Measurements from ENCODE around the gene CDK17. TPM values are rescaled to one million over a fixed set of nuclear protein-coding genes. Genes with fewer than 3 reads are reported as not detected.

CDK17 gene
- total RNA-seq, 1 donor from 2014 or later = 51.4 TPM

DNA sequence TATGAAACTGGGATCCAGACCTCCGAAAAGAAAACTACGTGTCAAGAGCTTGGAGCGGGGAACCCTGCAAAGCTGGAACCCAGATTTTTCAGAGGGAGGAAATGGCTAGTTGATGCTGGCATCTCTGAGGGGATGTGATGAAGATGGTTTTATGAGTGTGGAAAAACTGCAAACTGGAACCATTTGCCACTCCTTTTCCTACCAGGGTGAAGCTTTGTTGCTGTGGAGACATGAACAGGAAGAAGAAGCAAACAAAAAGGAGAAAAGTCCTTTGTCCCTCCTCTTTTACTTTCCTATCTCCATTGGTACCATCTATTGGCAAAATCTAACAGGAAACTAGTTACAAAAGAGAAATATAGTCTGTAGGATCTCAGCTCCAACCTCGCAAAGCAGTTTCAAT lies 39.2 kb downstream of the CDK17 start:
- intact Hi-C loops (cut with micrococcal nuclease) = loop anchor here (5.0 kb wide), 1 partner anchor 36 kb away; no protein-coding TSS in a partner anchor

- intact Hi-C loops (cut with micrococcal nuclease) = loop anchor here (5.0 kb wide), 1 partner anchor 37 kb away; no protein-coding TSS in a partner anchor
Observed at GRCh38 chr12:96360550-96360949, 39.7 kb downstream of the CDK17 start.

GRCh38 chr12:96359328-96359727 lies 40.9 kb downstream of the CDK17 start:
- intact Hi-C loops (cut with micrococcal nuclease) = no loop called here

DNA sequence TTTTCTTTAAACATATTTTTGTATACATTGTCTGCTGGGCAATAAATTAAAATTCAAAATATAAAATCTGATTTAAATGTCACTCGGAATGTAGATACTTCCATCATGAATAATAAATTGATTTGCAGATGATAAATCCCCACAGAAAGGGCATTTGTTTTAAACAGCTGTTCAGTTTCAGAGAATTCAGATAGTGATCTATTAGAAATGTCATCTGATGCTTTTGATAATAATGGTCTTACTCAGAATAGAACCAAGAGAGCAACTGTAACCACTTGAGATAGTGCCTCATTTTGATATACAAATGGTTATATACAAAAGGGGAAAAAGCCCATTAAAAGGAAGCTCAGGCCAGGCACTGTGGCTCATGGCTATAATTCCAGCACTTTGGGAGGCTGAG lies 43.4 kb downstream of the CDK17 start:
- intact Hi-C loops (cut with micrococcal nuclease) = no loop called here

- intact Hi-C loops (cut with micrococcal nuclease) = no loop called here
Observed at GRCh38 chr12:96354844-96355534, 45.2 kb downstream of the CDK17 start.

- intact Hi-C loops (cut with micrococcal nuclease) = no loop called here
Observed at GRCh38 chr12:96354326-96354725, 45.9 kb downstream of the CDK17 start.

DNA sequence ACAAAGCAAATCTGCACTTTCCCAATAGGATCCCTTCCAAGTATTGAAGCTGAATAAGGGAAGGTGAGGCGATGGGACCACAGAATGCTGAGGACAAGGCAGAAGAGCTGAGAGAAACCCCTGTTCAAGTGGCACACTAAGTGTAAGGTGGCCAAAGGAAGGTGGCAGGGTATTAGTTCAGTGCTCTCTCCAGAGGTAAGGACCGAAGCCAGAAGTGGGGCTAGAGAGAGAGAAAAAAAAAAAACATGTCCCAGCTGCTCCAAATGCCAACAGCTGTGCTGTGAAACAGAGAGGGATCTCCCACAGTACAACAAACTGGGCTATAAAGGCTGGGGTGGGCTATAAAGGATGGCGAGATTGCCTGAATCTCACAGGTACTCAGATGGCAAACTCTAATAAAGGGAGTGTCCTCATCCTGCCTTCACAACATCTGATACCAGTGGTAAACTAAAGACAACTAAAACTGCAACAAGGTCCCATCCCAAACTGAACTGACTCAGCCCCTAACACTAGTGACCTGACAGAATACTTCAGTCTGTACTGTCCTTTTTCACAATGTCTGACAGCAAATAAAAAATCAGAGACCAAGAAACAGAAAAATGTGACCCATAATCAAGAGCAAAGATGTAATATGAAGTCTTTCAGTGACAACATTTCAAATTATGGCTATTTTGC lies 47.9 kb downstream of the CDK17 start:
- intact Hi-C loops (cut with micrococcal nuclease) = no loop called here

DNA sequence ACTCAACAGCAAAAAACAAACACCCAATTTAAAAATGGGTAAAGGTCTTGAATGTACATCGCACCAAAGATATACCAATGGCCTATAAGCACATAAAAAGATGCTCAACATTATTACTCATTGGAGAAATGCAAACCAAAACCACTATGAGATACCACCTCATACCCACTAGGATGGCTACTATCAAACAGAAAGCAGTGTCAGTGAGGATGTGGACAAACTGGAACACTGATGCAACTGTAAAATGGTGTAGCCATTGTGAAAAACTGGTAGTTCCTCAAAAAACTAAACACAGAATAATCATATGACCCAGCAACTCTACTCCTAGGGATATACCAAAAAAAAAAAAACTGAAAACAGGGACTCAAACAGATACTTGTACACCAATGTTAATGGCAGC lies 49.3 kb downstream of the CDK17 start:
- intact Hi-C loops (cut with micrococcal nuclease) = loop anchor here (2.0 kb wide), 1 partner anchor 16 kb away; no protein-coding TSS in a partner anchor

GRCh38 chr12:96347130-96347699 lies 53.0 kb downstream of the CDK17 start:
- intact Hi-C loops (cut with micrococcal nuclease) = loop anchor here (1.0 to 10.0 kb wide), 4 partner anchors 31 to 492 kb away; partner anchors contain the start of genes AMDHD1, CCDC38 and SNRPF

DNA sequence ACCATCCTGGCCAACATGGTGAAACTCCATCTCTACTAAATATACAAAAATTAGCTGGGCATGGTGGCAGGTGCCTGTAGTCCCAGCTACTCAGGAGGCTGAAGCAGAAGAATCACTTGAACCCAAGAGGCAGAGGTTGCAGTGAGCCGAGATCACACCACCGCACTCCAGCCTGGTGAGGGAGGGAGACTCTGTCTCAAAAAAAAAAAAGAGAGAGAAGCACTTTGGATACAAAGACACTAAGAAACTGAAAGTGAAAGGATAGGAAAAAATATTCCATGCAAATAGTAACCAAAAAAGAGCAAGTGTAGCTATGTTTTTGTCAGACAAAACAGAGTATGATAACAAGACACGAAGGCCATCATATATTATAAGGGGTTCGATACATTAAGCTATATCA lies 53.5 kb downstream of the CDK17 start:
- intact Hi-C loops (cut with micrococcal nuclease) = loop anchor here (1.0 to 10.0 kb wide), 4 partner anchors 32 to 492 kb away; partner anchors contain the start of genes AMDHD1, CCDC38 and SNRPF

GRCh38 chr12:96344124-96344695 lies 56.0 kb downstream of the CDK17 start:
- intact Hi-C loops (cut with micrococcal nuclease) = loop anchor here (10.0 kb wide), 2 partner anchors 399 to 489 kb away; partner anchors contain the start of genes AMDHD1, CCDC38 and SNRPF

DNA sequence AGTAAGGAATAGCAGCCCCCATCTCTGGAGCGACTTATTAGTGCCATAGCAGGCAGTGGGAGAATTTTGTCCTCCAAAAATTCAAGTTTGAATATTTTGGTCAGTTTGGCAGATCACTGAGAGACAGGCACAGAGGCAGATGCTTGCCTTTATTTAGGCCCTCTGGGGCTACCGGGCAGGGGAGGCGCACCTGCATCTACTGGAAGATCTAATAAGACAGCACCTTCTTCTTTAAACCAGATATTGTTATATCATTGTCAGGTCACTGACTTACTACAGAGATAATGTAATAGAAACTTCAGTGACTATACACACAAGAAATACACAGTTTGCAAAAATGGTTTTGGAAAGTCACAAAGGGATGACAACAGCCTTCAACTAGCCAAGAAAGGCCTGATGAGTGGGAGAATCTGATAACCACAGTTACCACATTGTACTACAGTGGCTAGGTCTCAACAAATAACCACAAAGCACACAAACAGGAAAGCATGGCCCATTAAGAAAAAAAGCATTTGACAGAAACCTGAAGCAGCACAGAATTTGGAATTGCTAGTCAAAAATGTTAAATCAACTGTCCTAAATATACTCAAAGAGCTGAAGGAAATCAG lies 56.8 kb downstream of the CDK17 start:
- intact Hi-C loops (cut with micrococcal nuclease) = loop anchor here (1.0 to 10.0 kb wide), 4 partner anchors 8 to 489 kb away; partner anchors contain the start of genes AMDHD1, CCDC38 and SNRPF

GRCh38 chr12:96339666-96340065 lies 60.6 kb downstream of the CDK17 start:
- intact Hi-C loops (cut with micrococcal nuclease) = loop anchor here (10.0 kb wide), 2 partner anchors 395 to 485 kb away; partner anchors contain the start of genes AMDHD1, CCDC38 and SNRPF

GRCh38 chr12:96338852-96339471 lies 61.3 kb downstream of the CDK17 start:
- intact Hi-C loops (cut with micrococcal nuclease) = no loop called here

GRCh38 chr12:96337953-96338352 lies 62.3 kb downstream of the CDK17 start:
- intact Hi-C loops (cut with micrococcal nuclease) = no loop called here

DNA sequence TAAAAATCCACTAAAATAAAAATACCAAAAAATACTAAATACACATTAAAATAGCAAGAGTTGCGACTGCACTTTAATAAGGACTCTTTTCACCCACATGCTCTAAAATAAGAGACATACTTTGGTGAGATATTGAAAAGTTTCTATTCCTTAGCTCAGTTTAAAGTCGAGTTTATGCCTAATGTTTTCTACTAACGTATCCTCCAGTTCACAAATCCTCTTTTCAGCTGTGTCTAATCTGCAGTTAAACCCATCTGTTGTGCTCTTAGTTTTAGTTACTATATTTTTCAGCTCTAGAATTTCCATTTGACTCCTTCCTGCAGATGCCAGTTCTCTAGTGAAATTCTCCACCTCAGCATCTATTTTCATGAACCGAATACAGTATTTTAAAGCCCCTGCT lies 63.8 kb downstream of the CDK17 start:
- intact Hi-C loops (cut with micrococcal nuclease) = no loop called here

- intact Hi-C loops (cut with micrococcal nuclease) = loop anchor here (1.0 to 2.0 kb wide), 2 partner anchors 8 to 16 kb away; no protein-coding TSS in a partner anchor
Observed at GRCh38 chr12:96335270-96335669, 65.0 kb downstream of the CDK17 start.

GRCh38 chr12:96334502-96334901 lies 65.7 kb downstream of the CDK17 start:
- intact Hi-C loops (cut with micrococcal nuclease) = loop anchor here (2.0 kb wide), 1 partner anchor 16 kb away; no protein-coding TSS in a partner anchor

DNA sequence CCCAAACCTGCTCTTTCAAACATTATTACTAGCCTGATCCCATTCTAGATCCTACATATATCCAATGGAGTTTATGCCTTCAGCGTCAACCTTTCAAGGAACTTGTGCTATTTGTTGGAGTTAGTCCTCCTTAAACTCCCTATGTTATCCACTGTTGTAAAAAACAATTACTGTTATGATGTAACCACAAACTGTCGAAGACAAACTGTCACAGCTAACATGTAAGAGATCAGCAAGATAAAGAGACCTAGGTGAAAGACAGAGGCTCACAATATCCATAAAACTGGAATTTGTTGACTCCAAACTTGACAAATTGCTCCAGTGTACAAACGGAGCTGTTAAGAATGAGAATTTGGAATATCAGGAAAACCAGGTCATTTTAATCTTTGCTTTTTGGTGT lies 70.7 kb downstream of the CDK17 start:
- intact Hi-C loops (cut with micrococcal nuclease) = no loop called here

GRCh38 chr12:96329018-96329417 lies 71.2 kb downstream of the CDK17 start:
- intact Hi-C loops (cut with micrococcal nuclease) = no loop called here
